Stimulated activated CD4-positive, alpha-beta T cell treated with anti-CD3 and anti-CD28 coated beads, Interleukin-4, amount 100 ng/mL, for 1 hour (primary cell): Measurements from ENCODE around the gene AUNIP.

Experiments
- DNase-seq: peaks from one replicate; pipeline ENCODE4 v3.0.0-alpha.2; 2020

The AUNIP gene

DNA sequence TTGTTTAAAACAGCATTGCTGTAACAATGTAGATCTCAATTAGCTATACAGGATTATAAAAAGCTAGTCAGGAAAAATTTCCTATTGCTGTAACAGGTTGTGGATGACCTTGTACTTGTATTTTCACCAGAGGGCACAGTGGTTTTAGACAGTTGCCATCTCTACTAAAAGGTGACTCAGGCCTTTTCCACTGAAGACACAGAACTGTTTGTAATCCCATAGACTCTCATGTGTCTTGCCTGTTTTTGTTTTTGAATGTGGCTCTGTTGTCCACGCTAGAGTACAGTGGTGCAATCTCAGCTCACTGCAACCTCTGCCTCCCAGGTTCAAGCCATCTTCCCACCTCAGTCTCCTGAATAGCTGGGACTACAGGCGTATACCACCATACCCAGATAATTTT lies 33.7 kb downstream of the AUNIP start:
- no peak for DNase-seq

DNA sequence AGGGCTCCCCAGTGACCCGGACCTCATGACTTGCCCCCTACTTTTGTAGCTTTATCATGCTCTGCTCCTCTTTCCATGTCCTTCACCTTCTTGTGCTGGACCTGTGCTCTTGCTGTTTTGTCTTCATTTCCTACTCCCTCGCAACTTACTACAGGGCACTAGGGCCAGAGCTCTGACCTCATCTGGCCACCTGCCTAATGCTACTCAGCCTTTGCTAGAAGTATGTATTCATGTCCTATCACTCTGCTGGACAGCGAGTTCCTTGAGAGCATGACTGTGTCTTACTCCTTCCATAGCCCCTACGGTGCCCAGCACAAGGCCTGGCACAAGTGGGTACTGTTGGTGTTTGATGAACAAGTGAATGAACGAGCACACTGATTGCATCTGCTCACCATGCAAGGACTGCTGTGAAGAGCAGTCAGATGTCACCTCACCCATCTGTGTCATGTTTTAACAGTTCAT lies 37.6 kb downstream of the AUNIP start:
- DNase-seq, result no peak

GRCh38 chr1:25821112-25821476 lies 38.2 kb downstream of the AUNIP start:
- DNase-seq, result no peak

DNA sequence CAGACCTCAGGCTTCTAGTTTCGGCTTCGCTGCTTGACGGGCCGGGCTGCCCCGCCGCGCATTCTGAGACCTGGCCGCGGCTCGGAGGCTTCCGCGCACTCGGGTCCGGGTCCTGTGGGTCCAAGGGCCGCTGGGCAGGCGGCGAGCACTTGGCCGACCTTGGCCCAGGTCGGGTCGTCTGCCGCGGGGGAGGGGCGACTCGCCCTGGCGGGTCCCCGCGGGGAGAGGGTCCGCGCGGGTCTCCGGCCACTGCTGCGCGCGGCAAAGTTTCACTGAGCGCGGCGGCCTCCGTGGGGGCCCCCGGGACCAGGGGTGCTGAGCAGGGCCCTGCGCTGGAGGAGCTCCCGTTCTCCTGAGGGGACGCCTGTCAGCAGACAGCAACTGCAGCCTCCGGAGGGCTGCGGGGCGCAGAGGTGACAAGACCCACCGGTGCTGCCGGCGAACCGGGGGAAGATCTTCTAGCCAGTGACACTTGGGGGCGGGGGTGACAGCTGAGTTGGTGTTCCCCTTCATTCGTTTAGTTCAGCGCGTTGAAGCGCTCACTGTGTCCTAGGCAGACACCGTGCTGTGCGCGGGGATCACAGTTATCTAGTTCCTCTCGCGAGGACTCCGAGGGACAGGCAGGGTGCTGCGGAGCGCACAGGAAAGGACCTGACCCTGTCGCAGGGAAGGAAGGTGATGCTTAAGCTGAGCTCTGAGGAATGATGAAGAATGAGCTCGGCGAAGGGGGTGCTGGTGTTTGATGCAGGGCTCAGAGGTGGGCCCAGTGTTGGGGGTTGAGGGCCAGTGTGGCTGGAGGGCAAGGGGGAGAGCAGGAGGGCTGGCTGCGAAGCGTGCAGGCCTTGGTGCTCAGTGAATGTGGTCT lies 38.8 kb downstream of the AUNIP start:
- peak; percentile 65 for DNase-seq

GRCh38 chr1:25819491-25820246 lies 39.6 kb downstream of the AUNIP start, which contains the start of gene MTFR1L:
MTFR1L (plus strand) TSS chr1:25819954; CDS start chr1:25823105, 3,151 bp downstream.
- peak; percentile 94 for DNase-seq

GRCh38 chr1:25818569-25818968 lies 40.7 kb downstream of the AUNIP start:
- no peak for DNase-seq

GRCh38 chr1:25817840-25818501 lies 41.3 kb downstream of the AUNIP start:
- DNase-seq, result no peak

- DNase-seq, result no peak
These were observed 43.0 kb downstream of the AUNIP start for GRCh38 chr1:25816112-25816718.

DNA sequence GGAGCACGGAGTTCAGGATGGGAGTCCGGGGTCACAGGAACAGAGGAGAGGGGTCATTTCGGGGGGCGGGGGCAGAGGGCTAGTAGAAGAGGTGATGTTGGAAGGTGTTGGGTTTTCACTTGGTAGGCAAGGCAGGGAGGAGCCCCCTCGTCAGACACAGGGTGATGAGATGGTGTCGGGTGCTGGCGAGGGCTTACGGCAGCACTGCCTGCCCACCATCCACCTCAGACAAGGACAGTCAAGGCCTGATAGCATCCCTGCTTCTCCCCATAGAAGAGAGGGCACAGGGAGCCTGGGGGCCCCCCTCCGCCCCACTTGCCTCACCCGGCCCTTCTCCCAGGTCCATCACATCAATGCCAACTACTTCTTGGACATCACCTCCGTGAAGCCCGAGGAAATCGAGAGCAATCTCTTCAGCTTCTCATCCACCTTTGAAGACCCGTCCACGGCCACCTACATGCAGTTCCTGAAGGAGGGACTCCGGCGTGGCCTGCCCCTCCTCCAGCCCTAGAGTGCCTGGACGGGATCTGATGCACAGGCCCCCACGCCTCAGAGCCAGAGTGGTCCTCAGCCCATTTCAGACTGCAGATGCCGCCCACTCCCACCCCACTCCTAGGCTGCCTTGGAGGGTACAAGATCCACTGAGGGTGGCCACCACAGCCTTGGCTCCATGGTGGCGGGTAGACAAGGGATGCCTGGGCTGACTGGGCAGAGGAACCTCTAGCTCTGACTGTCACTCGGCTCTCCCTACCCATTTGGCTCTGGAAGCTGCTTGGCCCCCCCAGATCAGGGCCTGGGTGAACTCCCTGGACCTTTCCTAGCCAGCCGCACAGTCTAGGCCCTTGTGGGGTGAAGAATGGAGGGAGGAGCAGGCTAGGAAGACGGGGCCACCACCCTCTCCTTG lies 43.8 kb downstream of the AUNIP start:
- DNase-seq, result no peak

DNA sequence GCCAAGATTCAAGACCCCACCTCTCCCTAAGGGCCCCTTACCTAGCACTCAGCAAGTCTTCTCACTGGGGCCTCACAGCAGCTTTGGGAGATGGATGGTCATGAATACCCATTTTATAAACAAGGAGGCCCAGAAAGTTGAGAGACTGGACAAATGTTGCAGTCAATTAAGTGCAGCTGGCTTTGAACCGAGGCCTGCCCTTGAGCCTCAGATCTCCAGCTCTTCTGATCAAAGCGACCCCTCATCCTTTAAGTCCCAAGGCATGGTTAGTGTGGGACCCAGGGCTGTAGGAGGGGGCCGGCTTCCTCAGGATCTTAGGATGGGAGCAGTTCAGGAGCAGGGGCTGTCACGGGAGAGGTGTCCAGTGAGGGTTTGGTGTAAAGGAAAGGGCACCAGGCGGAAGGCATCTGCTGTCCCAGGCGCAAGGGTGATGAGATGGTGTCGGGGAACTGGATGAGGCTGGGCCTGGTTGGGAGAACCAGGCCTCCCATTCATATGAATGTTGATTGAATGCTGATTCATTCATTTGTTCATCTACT lies 44.6 kb downstream of the AUNIP start:
- no peak for DNase-seq

DNA sequence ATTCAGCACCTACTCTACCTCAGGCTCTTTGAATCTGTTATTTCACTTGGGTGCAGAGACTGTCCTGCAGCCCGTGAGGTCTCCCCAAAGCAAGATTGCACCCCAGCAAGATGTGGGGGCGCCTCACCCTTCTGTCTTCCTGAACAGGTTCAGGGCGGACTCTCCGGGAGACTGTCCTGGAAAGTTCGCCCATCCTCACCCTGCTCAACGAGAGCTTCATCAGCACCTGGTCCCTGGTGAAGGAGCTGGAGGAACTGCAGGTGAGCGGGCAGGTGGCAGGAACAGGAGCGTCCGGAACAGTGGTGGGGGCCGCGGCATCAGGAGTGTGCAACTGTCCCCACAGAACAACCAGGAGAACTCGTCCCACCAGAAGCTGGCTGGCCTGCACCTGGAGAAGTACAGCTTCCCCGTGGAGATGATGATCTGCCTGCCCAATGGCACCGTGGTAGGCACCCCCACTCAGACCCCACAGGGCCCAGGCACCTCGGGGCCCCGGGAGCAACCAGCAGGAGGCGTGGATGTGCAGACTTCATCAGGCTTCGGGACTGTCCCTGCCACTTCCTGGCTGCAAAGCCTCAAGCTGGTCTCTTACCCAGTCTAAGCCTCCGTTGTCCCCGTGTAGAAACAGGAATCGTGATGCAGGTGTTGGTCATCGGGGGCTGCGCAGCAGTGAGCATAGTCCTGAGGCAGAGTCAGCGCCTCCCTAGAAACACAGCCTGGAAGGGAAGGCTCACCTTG lies 45.4 kb downstream of the AUNIP start:
- DNase-seq, result no peak

DNA sequence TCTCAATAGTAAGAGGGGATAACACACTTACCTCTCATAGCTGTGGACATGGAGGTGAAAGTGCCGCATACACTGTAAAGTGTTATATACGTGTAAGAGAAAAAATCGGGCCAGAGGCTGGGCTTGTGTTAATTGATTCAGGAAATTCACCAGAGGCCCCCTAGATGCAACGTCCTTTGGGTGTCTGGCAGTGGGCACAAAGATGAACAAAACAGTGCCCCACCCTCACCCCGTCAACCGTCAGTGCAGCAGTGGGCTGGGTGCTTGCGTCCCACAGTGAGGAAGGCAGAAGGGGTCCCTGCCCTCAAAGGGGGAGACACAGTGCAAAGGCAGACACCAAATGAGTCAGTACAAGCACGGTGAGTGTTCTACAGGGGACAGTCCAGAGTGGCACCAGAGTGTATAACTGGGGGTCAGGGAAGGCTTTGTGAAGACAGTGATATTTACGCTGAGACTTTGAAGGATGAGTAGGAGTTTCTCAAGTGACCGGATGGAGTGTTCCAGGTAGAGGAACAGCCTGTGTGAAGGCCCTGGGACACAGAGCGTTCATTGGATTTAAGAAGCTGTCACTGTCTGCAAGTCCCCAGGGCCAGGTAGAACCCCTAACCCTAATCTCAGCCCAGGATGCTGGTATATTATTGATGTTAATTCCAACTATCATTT lies 46.1 kb downstream of the AUNIP start:
- no peak for DNase-seq

GRCh38 chr1:25811384-25812082 lies 47.7 kb downstream of the AUNIP start:
- no peak for DNase-seq

DNA sequence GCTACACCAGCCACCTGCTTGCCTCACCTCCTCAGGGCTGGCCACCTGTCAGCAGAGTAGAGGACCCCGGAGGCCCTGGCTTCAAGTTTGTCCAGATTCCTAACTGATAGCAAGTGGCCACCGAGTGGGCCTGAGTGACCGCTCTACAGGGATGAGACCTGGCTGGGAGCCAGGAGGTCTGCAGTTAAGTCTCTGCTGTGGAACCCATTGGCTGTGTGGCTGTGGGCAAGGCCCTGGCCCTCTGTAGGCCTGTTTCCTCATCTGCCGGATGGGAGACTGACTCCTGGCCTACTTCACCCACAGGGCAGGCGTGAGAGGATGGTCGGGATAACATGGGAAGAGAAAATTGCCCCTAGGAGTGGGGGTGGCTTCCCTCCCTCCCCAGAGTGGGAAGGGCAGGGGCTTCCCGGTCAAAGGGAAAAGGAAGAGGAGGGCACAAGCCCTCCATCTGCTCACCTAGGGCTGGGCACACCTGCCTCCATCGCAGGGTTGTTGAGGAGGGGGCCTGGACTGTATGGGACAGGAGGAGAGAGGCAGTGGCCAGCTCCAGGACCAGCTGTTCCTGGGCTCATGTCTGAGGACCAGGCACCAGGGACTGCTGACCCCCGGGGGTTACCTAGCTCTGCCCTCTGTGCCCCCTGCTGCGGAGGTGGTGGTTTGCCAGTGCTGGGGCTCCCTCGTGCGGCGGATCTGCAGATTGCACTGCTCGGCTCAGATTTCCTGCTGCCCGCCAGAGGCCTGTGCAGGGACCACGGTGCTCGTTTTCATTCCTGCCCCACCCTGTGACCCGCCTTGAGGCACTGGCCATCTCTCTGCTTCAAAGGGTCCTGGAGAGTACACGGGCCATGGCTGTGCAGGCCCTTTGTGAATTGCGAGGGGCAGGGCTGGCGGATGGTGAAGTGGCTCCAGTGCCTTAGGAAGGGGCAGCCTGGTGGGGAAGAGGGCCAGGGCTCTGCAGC lies 48.6 kb downstream of the AUNIP start:
- DNase-seq, result peak; percentile 83

DNA sequence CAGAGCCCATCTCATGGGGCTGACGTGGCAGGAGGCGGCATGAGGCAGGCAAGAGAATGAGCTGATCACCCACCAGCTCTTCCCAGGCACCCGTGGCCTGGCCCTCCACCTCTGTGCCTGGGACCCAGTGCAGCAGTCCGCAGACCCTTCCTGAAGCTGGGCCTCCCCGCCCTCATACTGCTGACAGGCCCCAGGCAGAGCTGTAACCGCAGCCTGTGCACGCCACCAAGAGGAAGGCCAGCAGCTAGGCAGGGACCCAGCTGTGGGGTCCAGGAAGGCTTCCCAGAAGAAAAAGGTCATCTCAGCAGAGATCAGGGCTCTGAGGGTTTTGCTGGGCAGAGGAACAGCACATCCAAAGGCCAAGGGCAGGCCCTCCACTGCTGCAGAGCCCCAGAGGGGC lies 49.3 kb downstream of the AUNIP start:
- no peak for DNase-seq

GRCh38 chr1:25809283-25809926 lies 49.9 kb downstream of the AUNIP start:
- no peak for DNase-seq

DNA sequence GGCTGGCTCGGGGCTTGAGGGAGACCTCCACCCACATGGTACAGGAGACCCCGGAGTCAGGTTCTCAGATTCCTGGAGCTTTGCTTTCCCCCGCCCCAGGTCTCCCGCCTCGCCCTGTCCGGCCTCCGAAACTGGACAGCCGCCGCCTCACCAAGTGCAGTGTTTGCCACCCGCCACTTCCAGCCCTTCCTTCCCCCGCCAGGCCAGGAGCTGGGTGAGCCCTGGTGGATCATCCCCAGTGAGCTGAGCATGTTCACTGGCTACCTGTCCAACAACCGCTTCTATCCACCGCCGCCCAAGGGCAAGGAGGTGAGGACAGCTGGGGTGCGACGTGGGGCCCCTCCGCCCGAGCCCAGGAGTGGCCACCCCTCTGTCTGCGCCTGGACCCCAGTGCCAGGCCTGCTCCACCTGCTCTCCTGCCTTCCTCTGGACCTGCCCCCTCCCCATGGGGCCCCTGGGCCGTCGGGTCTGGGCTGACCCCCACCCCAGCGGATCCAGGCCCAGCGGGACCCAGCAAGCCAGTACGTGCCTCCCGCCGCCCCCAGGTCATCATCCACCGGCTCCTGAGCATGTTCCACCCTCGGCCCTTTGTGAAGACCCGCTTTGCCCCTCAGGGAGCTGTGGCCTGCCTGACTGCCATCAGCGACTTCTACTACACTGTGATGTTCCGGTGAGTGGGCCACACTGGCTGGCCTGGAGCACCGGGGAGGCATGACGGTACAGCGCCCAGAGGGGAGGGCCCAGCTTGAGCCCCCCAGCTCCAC lies 50.6 kb downstream of the AUNIP start:
- DNase-seq, result no peak
